Left lung (tissue), 10 donors: Measurements from ENCODE around the gene SMYD2. TPM values are rescaled to one million over a fixed set of nuclear protein-coding genes. Genes with fewer than 3 reads are reported as not detected.
A peak's percentile ranks its signal among the peaks of the same experiment; 100 is the strongest.

ENCODE experiments used
- ATAC-seq: fragments of 200-7000 bp; cut with Tn5 transposase; one replicate; pipeline ENCODE4 v1.9.1; 2020; ENCODE audit warnings: moderate library complexity
- DNase-seq, 4 donors: peaks; one replicate each; pipeline ENCODE4 v3.0.0-alpha.2; 2013 to 2020
- H3K27ac ChIP-seq, 2 donors: fragments of 200-600 bp; sonication (generic) in 1 of 2; one replicate each; pipeline versions ENCODE4 v1.5.0 to v1.8.0; 2020 to 2021
- H3K27me3 ChIP-seq, 2 donors: fragments of 200-600 bp; sonication (generic) in 1 of 2; one replicate each; pipeline versions ENCODE4 v1.5.0 to v1.8.0; 2020 to 2021
- H3K36me3 ChIP-seq, 2 donors: fragments of 200-600 bp; sonication (generic) in 1 of 2; one replicate each; pipeline versions ENCODE4 v1.5.0 to v1.8.0; 2020 to 2021
- H3K4me1 ChIP-seq, 2 donors: fragments of 200-600 bp; one replicate each; pipeline ENCODE4 v1.8.0; 2021
- H3K4me3 ChIP-seq, 2 donors: fragments of 200-600 bp; sonication (generic) in 1 of 2; one replicate each; pipeline versions ENCODE4 v1.5.0 to v1.8.0; 2020 to 2021; ENCODE audit warnings: mild to moderate bottlenecking in 1 of 2
- H3K9me3 ChIP-seq, 2 donors: fragments of 200-600 bp; sonication (generic) in 1 of 2; one replicate each; pipeline versions ENCODE4 v1.5.0 to v1.8.0; 2020 to 2021
- intact Hi-C, 2 donors: fragments of 100-400 bp; cut with DNase I; formaldehyde crosslinking; loops; one replicate each; pipeline versions ENCODE4 v1.11.2 to v1.14.2; 2022
- polyA plus RNA-seq, 6 donors: library from polyadenylated mRNA; unstranded; fragments of 120-200 nt; gene quantifications; one replicate each; pipeline ENCODE4 v1.2.1, GENCODE V29; 2013; ENCODE audit not compliant: insufficient read length in 6 of 6
- total RNA-seq, 2 donors: library from RNA; stranded (reverse); fragmentation: NEBNext Ultra II Directional; extraction: Animal tissue kit (Norgen Biotek cat#: 25700); gene quantifications; one replicate each; pipeline ENCODE4 v1.2.1, GENCODE V29; 2021
- TF ChIP-seq, protein P1 (sequence below), 2 donors: fragments of 200-600 bp; sonication (generic) in 1 of 2; IDR thresholded peaks; one replicate each; pipeline versions ENCODE4 v1.5.0 to v1.8.0; 2021; ENCODE audit warnings: antibody characterized with exemption in 2 of 2
- donor health status: DM: no; HTN: yes; CAD: no.
- donor health status: DM: no; HTN: no; CAD: no.

Gene SMYD2
- total and polyA plus RNA-seq, 8 donors = 33.2 to 75.5 (median 67.8) TPM

DNA sequence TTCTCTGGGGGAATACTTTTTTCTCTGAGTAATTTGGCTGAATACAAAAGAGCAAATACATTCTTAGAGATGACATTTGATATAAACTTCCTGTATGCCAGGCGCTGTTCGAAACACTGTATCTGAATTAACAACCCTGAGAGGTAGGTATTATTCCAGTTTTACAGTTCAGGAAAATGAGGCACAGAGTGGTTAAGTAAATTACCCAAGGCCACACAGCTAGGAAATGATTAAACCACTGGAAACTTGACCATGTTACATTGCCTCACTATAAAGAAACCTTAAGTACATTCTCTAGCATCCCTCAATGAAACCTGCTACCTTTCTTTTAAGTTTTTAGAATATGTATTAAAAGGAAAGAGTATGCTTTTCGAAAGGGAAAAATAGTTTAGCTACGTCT lies 54.6 kb downstream of the SMYD2 start:
- H3K4me3 ChIP-seq = no peak overlapping the region
- H3K27ac ChIP-seq = no peak overlapping the region
- peaks cover 3 to 6% of the 10 kb centered on the region in 2 donors for H3K4me1 ChIP-seq
- intact Hi-C loops = no loop called here
- H3K36me3 ChIP-seq = peaks cover 0 to 8% of the 10 kb centered on the region in 2 donors
- no peaks in the 10 kb centered on the region for H3K27me3 ChIP-seq
- DNase-seq (no peak), ATAC-seq (no peak)
- TF ChIP-seq, protein P1, sequence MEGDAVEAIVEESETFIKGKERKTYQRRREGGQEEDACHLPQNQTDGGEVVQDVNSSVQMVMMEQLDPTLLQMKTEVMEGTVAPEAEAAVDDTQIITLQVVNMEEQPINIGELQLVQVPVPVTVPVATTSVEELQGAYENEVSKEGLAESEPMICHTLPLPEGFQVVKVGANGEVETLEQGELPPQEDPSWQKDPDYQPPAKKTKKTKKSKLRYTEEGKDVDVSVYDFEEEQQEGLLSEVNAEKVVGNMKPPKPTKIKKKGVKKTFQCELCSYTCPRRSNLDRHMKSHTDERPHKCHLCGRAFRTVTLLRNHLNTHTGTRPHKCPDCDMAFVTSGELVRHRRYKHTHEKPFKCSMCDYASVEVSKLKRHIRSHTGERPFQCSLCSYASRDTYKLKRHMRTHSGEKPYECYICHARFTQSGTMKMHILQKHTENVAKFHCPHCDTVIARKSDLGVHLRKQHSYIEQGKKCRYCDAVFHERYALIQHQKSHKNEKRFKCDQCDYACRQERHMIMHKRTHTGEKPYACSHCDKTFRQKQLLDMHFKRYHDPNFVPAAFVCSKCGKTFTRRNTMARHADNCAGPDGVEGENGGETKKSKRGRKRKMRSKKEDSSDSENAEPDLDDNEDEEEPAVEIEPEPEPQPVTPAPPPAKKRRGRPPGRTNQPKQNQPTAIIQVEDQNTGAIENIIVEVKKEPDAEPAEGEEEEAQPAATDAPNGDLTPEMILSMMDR (IDR thresholded peaks at IDR 0.05) = no peak
- no peaks in the 10 kb centered on the region for H3K9me3 ChIP-seq

DNA sequence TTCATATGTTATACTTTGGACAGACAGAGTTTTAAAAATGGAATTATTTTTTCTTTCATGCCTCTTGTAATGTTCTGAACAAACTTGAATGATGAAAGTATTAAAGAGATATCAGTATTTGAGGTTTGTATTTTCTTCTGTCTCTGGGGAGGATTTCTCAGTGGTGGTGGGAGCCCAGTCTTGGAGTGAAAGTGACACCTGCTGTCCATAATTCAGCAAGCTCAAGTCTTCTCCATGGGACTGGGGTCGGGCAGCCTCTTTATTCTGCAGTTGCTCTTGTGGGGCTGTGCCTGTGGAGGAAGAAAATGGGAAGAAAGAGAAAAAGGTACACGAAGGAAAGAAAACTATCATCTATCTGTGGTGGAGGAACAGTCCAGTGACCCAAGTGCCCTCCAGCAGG lies 56.1 kb downstream of the SMYD2 start:
- Histone ChIP-seq H3K4me3 (no peak overlapping the region), H3K27ac (no peak overlapping the region), H3K9me3 (no peaks in the 10 kb centered on the region), H3K36me3 (peaks cover 0 to 8% of the 10 kb centered on the region in 2 donors), H3K27me3 (no peaks in the 10 kb centered on the region), H3K4me1 (peaks cover 3 to 6% of the 10 kb centered on the region in 2 donors)
- no peak for DNase-seq
- intact Hi-C loops = no loop called here
- no peak for ATAC-seq
- TF ChIP-seq, protein P1 (IDR thresholded peaks at IDR 0.05) = no peak

DNA sequence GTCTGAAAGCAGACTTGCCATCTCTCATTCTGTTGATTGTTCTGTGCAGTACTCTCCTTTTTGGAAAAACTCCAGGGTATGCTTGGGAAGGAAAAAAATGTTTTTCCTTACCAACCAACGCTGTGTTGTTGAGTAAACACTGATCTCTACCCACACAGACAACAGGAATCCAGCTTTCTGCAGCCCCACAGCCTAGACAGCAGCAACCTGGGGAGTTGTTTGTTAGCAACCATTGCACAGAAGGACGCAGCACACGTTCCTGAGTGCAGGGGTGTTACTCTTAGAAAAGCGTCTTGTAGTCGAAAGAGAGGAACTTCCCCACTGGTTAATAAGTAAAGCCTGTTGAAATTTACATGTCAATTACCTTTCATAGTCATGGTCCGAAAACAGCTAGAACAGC lies 56.6 kb downstream of the SMYD2 start:
- H3K4me3 ChIP-seq = no peak overlapping the region
- peaks cover 3 to 6% of the 10 kb centered on the region in 2 donors for H3K4me1 ChIP-seq
- H3K27ac ChIP-seq = no peak overlapping the region
- ATAC-seq (peak; percentile 88), DNase-seq (peak in 2 of 4 donors; percentile 29 to 56)
- no peaks in the 10 kb centered on the region for H3K9me3 ChIP-seq
- H3K27me3 ChIP-seq = no peaks in the 10 kb centered on the region
- TF ChIP-seq, protein P1 (IDR thresholded peaks at IDR 0.05) = no peak
- intact Hi-C loops = no loop called here
- peaks cover 0 to 8% of the 10 kb centered on the region in 2 donors for H3K36me3 ChIP-seq

DNA sequence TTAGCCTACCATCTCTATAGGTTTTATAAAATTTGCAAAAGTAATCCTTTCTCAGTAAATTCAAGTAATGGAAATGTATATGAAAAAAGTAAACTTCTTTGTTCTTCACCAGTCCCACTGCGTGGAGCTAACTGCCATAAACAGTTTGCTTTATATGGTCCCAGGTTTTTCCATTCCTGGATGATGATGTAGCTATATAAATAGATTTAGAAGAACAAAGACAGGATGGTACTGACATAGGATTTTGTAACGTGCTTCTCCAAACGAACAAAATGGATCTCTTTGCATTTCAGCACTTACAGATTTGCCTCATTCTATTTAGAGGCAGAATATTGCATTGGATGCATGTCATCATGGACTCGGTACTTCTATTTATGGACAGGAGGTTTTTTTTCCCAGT lies 57.3 kb downstream of the SMYD2 start:
- DNase-seq (no peak), ATAC-seq (no peak)
- H3K36me3 ChIP-seq = peaks cover 0 to 8% of the 10 kb centered on the region in 2 donors
- H3K4me1 ChIP-seq = peaks cover 3 to 6% of the 10 kb centered on the region in 2 donors
- no peak overlapping the region for H3K27ac ChIP-seq
- no peak overlapping the region for H3K4me3 ChIP-seq
- intact Hi-C loops = no loop called here
- TF ChIP-seq, protein P1 (IDR thresholded peaks at IDR 0.05) = no peak
- no peaks in the 10 kb centered on the region for H3K9me3 ChIP-seq
- no peaks in the 10 kb centered on the region for H3K27me3 ChIP-seq

DNA sequence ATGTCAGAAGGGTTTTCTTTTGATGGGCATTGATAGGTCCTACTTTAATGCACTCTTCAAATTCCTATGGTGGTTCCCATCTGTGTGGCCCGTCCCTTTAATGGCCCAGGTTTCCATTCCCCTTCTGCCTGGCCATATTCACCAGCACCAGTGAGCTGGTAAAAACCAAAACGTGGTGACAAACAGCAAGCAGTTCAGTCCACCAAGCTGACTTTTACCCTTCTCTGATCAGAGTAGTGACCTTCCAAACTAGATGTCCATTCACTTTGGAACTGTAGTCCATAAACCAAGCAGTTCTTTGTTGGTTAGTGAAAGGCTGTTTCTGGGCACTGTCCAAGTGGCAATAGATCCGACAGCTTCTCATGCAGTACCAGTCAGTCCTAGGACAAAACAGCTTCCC lies 60.5 kb downstream of the SMYD2 start:
- TF ChIP-seq, protein P1 (IDR thresholded peaks at IDR 0.05) = no peak
- H3K27ac ChIP-seq = no peak overlapping the region
- peaks cover 3 to 6% of the 10 kb centered on the region in 2 donors for H3K4me1 ChIP-seq
- H3K27me3 ChIP-seq = no peaks in the 10 kb centered on the region
- ATAC-seq (no peak), DNase-seq (no peak)
- intact Hi-C loops = no loop called here
- no peak overlapping the region for H3K4me3 ChIP-seq
- peaks cover 0 to 1% of the 10 kb centered on the region in 2 donors for H3K9me3 ChIP-seq
- H3K36me3 ChIP-seq = no peaks in the 10 kb centered on the region
